Inflammatory macrophage treated with lipopolysaccharide for 1 hour (primary cell): Measurements from ENCODE around the gene ADAT3.

ENCODE experiments used
- DNase-seq, 2 donors: peaks; one replicate each; pipeline ENCODE4 v3.0.0-alpha.2; 2020 to 2022

Gene ADAT3

GRCh38 chr19:1962674-1963073, 57.5 kb downstream of the ADAT3 start:
- DNase-seq, result no peak
